GM23338 (cell line): ENCODE data around the gene CCDC188. TPM values are rescaled to one million over a fixed set of nuclear protein-coding genes. Genes with fewer than 3 reads are reported as not detected.

ENCODE experiments used
- ATAC-seq: fragments of 200-7000 bp; cut with Tn5 transposase; 3 replicates; pipeline ENCODE4 v1.9.1; 2020
- DNase-seq: peaks from one replicate; pipeline ENCODE4 v3.0.0-alpha.2; 2015; ENCODE audit warnings: low spot score
- H2AFZ ChIP-seq: fragments of 200-600 bp; sonication (generic); 2 replicates; pipeline ENCODE4 v1.8.0; 2016; ENCODE audit warnings: antibody characterized with exemption, mild to moderate bottlenecking, moderate library complexity
- H3F3A ChIP-seq: fragments of 200-600 bp; sonication (generic); replicated peaks from 2 replicates; pipeline ENCODE4 v1.8.0; 2017; ENCODE audit warnings: antibody characterized with exemption, mixed run types, low read depth
- H3K27ac ChIP-seq: fragments of 200-600 bp; sonication (generic); 2 replicates; pipeline ENCODE4 v1.6.1; 2016; ENCODE audit warnings: low read depth
- H3K27me3 ChIP-seq: fragments of 200-600 bp; sonication (generic); 2 replicates; pipeline ENCODE4 v1.8.0; 2016; ENCODE audit warnings: mild to moderate bottlenecking, mixed run types, moderate library complexity; ENCODE audit not compliant: insufficient read depth
- H3K36me3 ChIP-seq: fragments of 200-600 bp; sonication (generic); 2 replicates; pipeline ENCODE4 v1.8.0; 2016; ENCODE audit warnings: mild to moderate bottlenecking; ENCODE audit not compliant: insufficient read depth
- H3K4me1 ChIP-seq: fragments of 200-600 bp; sonication (generic); 2 replicates; pipeline ENCODE4 v1.8.0; 2016; ENCODE audit warnings: mild to moderate bottlenecking, moderate library complexity; ENCODE audit not compliant: insufficient read depth
- H3K4me2 ChIP-seq: fragments of 200-600 bp; sonication (generic); 2 replicates; pipeline ENCODE4 v1.7.1; 2017; ENCODE audit warnings: mixed run types
- H3K4me3 ChIP-seq: fragments of 200-600 bp; sonication (generic); 2 replicates; pipeline ENCODE4 v1.6.1; 2016; ENCODE audit warnings: mixed run types
- H3K79me2 ChIP-seq: fragments of 200-600 bp; sonication (generic); replicated peaks from 2 replicates; pipeline ENCODE4 v1.8.0; 2017; ENCODE audit warnings: mild to moderate bottlenecking; ENCODE audit not compliant: insufficient read depth
- H3K9me2 ChIP-seq: fragments of 200-600 bp; sonication (generic); 2 replicates; pipeline ENCODE4 v1.8.0; 2017; ENCODE audit not compliant: insufficient read depth
- H4K20me1 ChIP-seq: fragments of 200-600 bp; sonication (generic); replicated peaks from 2 replicates; pipeline ENCODE4 v1.8.0; 2017; ENCODE audit warnings: mild to moderate bottlenecking; ENCODE audit not compliant: insufficient read depth
- H3K27ac Mint-ChIP-seq: 2 replicates; pipeline ENCODE4 v1.8.0; 2020; ENCODE audit warnings: inconsistent platforms, mild to moderate bottlenecking, moderate library complexity, mixed read lengths
- H3K27me3 Mint-ChIP-seq: 3 replicates; pipeline ENCODE4 v1.8.0; 2022; ENCODE audit warnings: low read depth, mild to moderate bottlenecking, moderate library complexity, mixed read lengths, inconsistent platforms; ENCODE audit not compliant: insufficient read depth, poor library complexity
- H3K36me3 Mint-ChIP-seq: 3 replicates; pipeline ENCODE4 v1.8.0; 2021; ENCODE audit warnings: low read depth, mild to moderate bottlenecking, inconsistent platforms, moderate library complexity, mixed read lengths
- H3K4me1 Mint-ChIP-seq: 3 replicates; pipeline ENCODE4 v1.8.0; 2020; ENCODE audit warnings: mild to moderate bottlenecking, inconsistent platforms, mixed read lengths
- H3K4me3 Mint-ChIP-seq: 3 replicates; pipeline ENCODE4 v1.8.0; 2021; ENCODE audit warnings: moderate library complexity, mild to moderate bottlenecking, inconsistent platforms, mixed read lengths
- H3K9me3 Mint-ChIP-seq: 3 replicates; pipeline ENCODE4 v1.8.0; 2020; ENCODE audit warnings: moderate library complexity, mild to moderate bottlenecking, inconsistent platforms, mixed read lengths
- JUNB ChIP-seq: IDR thresholded peaks from one replicate; pipeline ENCODE4 v1.6.1; 2016; ENCODE audit warnings: antibody characterized with exemption; ENCODE audit not compliant: unreplicated experiment
- NANOG ChIP-seq: IDR thresholded peaks from 2 replicates; pipeline ENCODE4 v1.6.1; 2016; ENCODE audit warnings: antibody characterized with exemption, borderline replicate concordance
- POLR2AphosphoS5 ChIP-seq: IDR thresholded peaks from 2 replicates; pipeline ENCODE4 v1.6.1; 2016; ENCODE audit warnings: antibody characterized with exemption, low read depth
- ZNF114 ChIP-seq: fragments of 250-450 bp; sonication (Bioruptor Pico); IDR thresholded peaks from 2 replicates; pipeline ENCODE4 v1.5.0; 2020; ENCODE audit warnings: mild to moderate bottlenecking, moderate library complexity
- ZNF462 ChIP-seq: fragments of 250-450 bp; sonication (Bioruptor Pico); IDR thresholded peaks from 2 replicates; pipeline ENCODE4 v1.5.0; 2020; ENCODE audit warnings: mild to moderate bottlenecking, moderate library complexity
- polyA plus RNA-seq: library from polyadenylated mRNA; unstranded; fragments of >200 nt; fragmentation: Nextera tagmentation; extraction: Ambion mirVana; gene quantifications from 2 replicates; pipeline ENCODE4 v1.2.1, GENCODE V29; 2016
- total RNA-seq: library from RNA; depleted of rRNA; stranded (reverse); fragments of >200 nt; shearing (Covaris generic); gene quantifications from 2 replicates; pipeline ENCODE4 v1.2.3, GENCODE V29; 2014

The CCDC188 gene
- total and polyA plus RNA-seq, 2 experiments from 2014 or later, result not detected

GRCh38 chr22:20178915-20179227, 28.0 kb upstream of the CCDC188 start (continued):
- TF ChIP-seq ZNF462 (CRISPR knock-in tag) (no peak), POLR2AphosphoS5 (no peak), ZNF114 (no peak), NANOG (no peak), JUNB (no peak)

- no peaks in the 10 kb centered on the region for H3K36me3 ChIP-seq
- no peak overlapping the region for H3K4me2 ChIP-seq
- H3K79me2 ChIP-seq, result no peaks in the 10 kb centered on the region
- no peak overlapping the region for H3K27ac Mint-ChIP-seq
- no peak overlapping the region for H3K4me3 ChIP-seq
- ATAC-seq (no peak), DNase-seq (no peak)
- no peak overlapping the region for H2AFZ ChIP-seq
- H3K4me1 ChIP-seq, result no peaks in the 10 kb centered on the region
- H3K27me3 Mint-ChIP-seq, result peaks cover 18% of the 10 kb centered on the region
- H3K4me1 Mint-ChIP-seq, result no peaks in the 10 kb centered on the region
- no peaks in the 10 kb centered on the region for H3F3A ChIP-seq
- H3K9me2 ChIP-seq, result no peaks in the 10 kb centered on the region
- no peaks in the 10 kb centered on the region for H3K27me3 ChIP-seq
- no peaks in the 10 kb centered on the region for H3K9me3 Mint-ChIP-seq
- no peak overlapping the region for H3K27ac ChIP-seq
- no peaks in the 10 kb centered on the region for H4K20me1 ChIP-seq
- no peaks in the 10 kb centered on the region for H3K36me3 Mint-ChIP-seq
- H3K4me3 Mint-ChIP-seq, result no peak overlapping the region
- no peak for TF ChIP-seq ZNF462 (CRISPR knock-in tag)
Observed at GRCh38 chr22:20178075-20178914, 27.4 kb upstream of the CCDC188 start.
